A549 (cell line): ENCODE results near the gene GAS2L2. TPM values are rescaled to one million over a fixed set of nuclear protein-coding genes. Genes with fewer than 3 reads are reported as not detected.
A peak's percentile ranks its signal among the peaks of the same experiment; 100 is the strongest.

Experiments used
- ATAC-seq, 2 experiments: fragments of 200-7000 bp in 1 of 2; fragments of >200 bp in 1 of 2; cut with Nextera tagmentation in 1 of 2; cut with Tn5 transposase in 1 of 2; 3 replicates each; pipeline versions ENCODE4 v1.8.0 to v1.9.1; 2018 to 2020; ENCODE audit warnings: mild to moderate bottlenecking in 1 of 2, moderate library complexity in 1 of 2
- CTCF ChIA-PET: fragments of 300-600 bp; sonication (Branson Sonifier 250); formaldehyde crosslinking; extraction: SDS; loops from one replicate; lab custom pipeline; 2021; ENCODE audit warnings: antibody characterized with exemption, inconsistent platforms; lab: Yijun Ruan, JAX
- POLR2A ChIA-PET: fragments of 350-600 bp; formaldehyde crosslinking; extraction: SDS; loops from one replicate; lab custom pipeline; 2021; ENCODE audit warnings: antibody characterized with exemption, inconsistent platforms; lab: Yijun Ruan, JAX
- DNase-seq, 2 experiments: peaks; one replicate each; pipeline versions ENCODE4 v3.0.0 to v3.0.0-alpha.2; 2011 to 2016; ENCODE audit warnings: low read depth in 1 of 2, low spot score in 1 of 2
- FAIRE-seq: peaks from 2 replicates; lab custom pipeline; 2011; peaks lifted over from hg19 to GRCh38; lab: Jason Lieb, UNC
- H3K27ac ChIP-seq, 2 experiments: fragments of >200 bp; sonication (Bioruptor Twin); formaldehyde crosslinking; 3 replicates each; pipeline ENCODE4 v1.5.1; 2016 to 2017
- H3K4me1 ChIP-seq: fragments of >200 bp; sonication (Bioruptor Twin); formaldehyde crosslinking; 3 replicates; pipeline ENCODE4 v1.6.1; 2016
- H3K4me2 ChIP-seq: fragments of >200 bp; sonication (Bioruptor Twin); formaldehyde crosslinking; 3 replicates; pipeline ENCODE4 v1.6.1; 2016
- H3K4me3 ChIP-seq: fragments of >200 bp; sonication (Bioruptor Twin); formaldehyde crosslinking; 3 replicates; pipeline ENCODE4 v1.5.1; 2016
- H3K9me3 ChIP-seq: fragments of >200 bp; sonication (Bioruptor Twin); formaldehyde crosslinking; 3 replicates; pipeline ENCODE4 v1.6.1; 2016
- CEBPB ChIP-seq, 2 experiments: fragments of >200 bp in 1 of 2; sonication (Bioruptor Twin) in 1 of 2; formaldehyde crosslinking in 1 of 2; IDR thresholded peaks; 2 replicates each; pipeline ENCODE4 v1.6.1; 2012 to 2016
- CHD4 ChIP-seq: fragments of 200-600 bp; sonication (generic); IDR thresholded peaks from 2 replicates; pipeline ENCODE4 v1.6.1; 2016; ENCODE audit warnings: antibody characterized with exemption, mild to moderate bottlenecking, borderline replicate concordance
- EHF ChIP-seq: fragments of 250-450 bp; sonication (Bioruptor Pico); IDR thresholded peaks from 2 replicates; pipeline ENCODE4 v1.5.0; 2020; ENCODE audit warnings: mild to moderate bottlenecking
- FOSL2 ChIP-seq, 2 experiments: fragments of 450-650 bp in 1 of 2; fragments of >200 bp in 1 of 2; sonication (Bioruptor Twin) in 1 of 2; formaldehyde crosslinking; IDR thresholded peaks; 2 replicates each; pipeline versions ENCODE4 v1.5.0 to v1.6.1; 2016 to 2020; ENCODE audit warnings: mild to moderate bottlenecking in 1 of 2, moderate library complexity in 1 of 2
- HDAC2 ChIP-seq: fragments of 200-600 bp; sonication (generic); IDR thresholded peaks from 2 replicates; pipeline ENCODE4 v1.6.1; 2016
- HOXA7 ChIP-seq: fragments of 250-450 bp; sonication (Bioruptor Pico); IDR thresholded peaks from 2 replicates; pipeline ENCODE4 v1.5.0; 2020; ENCODE audit warnings: mild to moderate bottlenecking, moderate library complexity
- JUN ChIP-seq, 2 experiments: fragments of >200 bp; sonication (Bioruptor Twin); formaldehyde crosslinking; IDR thresholded peaks; 2 replicates in 1 of 2; 3 replicates in 1 of 2; pipeline ENCODE4 v1.6.1; 2016 to 2017
- JUNB ChIP-seq: fragments of >200 bp; sonication (Bioruptor Twin); formaldehyde crosslinking; IDR thresholded peaks from 2 replicates; pipeline ENCODE4 v1.6.1; 2016
- KDM1A ChIP-seq: fragments of 200-600 bp; sonication (generic); IDR thresholded peaks from 2 replicates; pipeline ENCODE4 v1.6.1; 2016; ENCODE audit warnings: low read depth, mild to moderate bottlenecking
- KDM5A ChIP-seq: fragments of 200-600 bp; sonication (generic); IDR thresholded peaks from 2 replicates; pipeline ENCODE4 v1.6.1; 2016; ENCODE audit warnings: antibody characterized with exemption, mild to moderate bottlenecking
- MAFK ChIP-seq: fragments of 450-650 bp; IDR thresholded peaks from 2 replicates; pipeline ENCODE4 v1.6.1; 2014; ENCODE audit not compliant: partially characterized antibody
- MAZ ChIP-seq: fragments of 150-350 bp; IDR thresholded peaks from 2 replicates; pipeline ENCODE4 v1.6.1; 2014; ENCODE audit warnings: antibody characterized with exemption, low read depth, low read length, borderline replicate concordance
- NFE2L2 ChIP-seq: fragments of 150-350 bp; conservative IDR thresholded peaks from 2 replicates; pipeline ENCODE4 v1.6.1; 2014; ENCODE audit warnings: low read length
- NPAS2 ChIP-seq: fragments of 250-450 bp; sonication (Bioruptor Pico); IDR thresholded peaks from 2 replicates; pipeline ENCODE4 v1.8.0; 2022; ENCODE audit warnings: mild to moderate bottlenecking, moderate library complexity, borderline replicate concordance
- NR3C1 ChIP-seq: fragments of >200 bp; sonication (Bioruptor Twin); formaldehyde crosslinking; IDR thresholded peaks from 3 replicates; pipeline ENCODE4 v1.6.1; 2017
- POLR2A ChIP-seq: IDR thresholded peaks from 2 replicates; pipeline ENCODE4 v1.6.1; 2012; ENCODE audit warnings: mild to moderate bottlenecking, low read length
- POLR2AphosphoS2 ChIP-seq: conservative IDR thresholded peaks from 2 replicates; pipeline ENCODE4 v1.6.1; 2012; ENCODE audit warnings: low read length, improper control_type of control experiment, inconsistent platforms
- RAD21 ChIP-seq, 2 experiments: fragments of >200 bp in 1 of 2; sonication (Bioruptor Twin) in 1 of 2; formaldehyde crosslinking in 1 of 2; IDR thresholded peaks in 1 of 2; conservative IDR thresholded peaks in 1 of 2; 2 replicates in 1 of 2; 3 replicates in 1 of 2; pipeline ENCODE4 v1.6.1; 2012 to 2018; ENCODE audit warnings: inconsistent platforms in 1 of 2
- RARB ChIP-seq: fragments of 250-450 bp; sonication (Bioruptor Pico); IDR thresholded peaks from 2 replicates; pipeline ENCODE4 v1.8.0; 2021; ENCODE audit warnings: mild to moderate bottlenecking, moderate library complexity
- RNF2 ChIP-seq: fragments of 200-600 bp; sonication (generic); IDR thresholded peaks from 2 replicates; pipeline ENCODE4 v1.6.1; 2016; ENCODE audit warnings: low read depth, mild to moderate bottlenecking, antibody characterized with exemption, moderate library complexity, borderline replicate concordance
- SREBF2 ChIP-seq: fragments of 450-650 bp; IDR thresholded peaks from 2 replicates; pipeline ENCODE4 v1.6.1; 2014; ENCODE audit warnings: mild to moderate bottlenecking, moderate library complexity
- TFCP2L1 ChIP-seq: fragments of 250-450 bp; sonication (Bioruptor Pico); IDR thresholded peaks from 2 replicates; pipeline ENCODE4 v1.5.0; 2021; ENCODE audit warnings: mild to moderate bottlenecking
- TP53 ChIP-seq: fragments of 250-450 bp; sonication (Bioruptor Pico); IDR thresholded peaks from 2 replicates; pipeline ENCODE4 v1.5.0; 2021; ENCODE audit warnings: mild to moderate bottlenecking, moderate library complexity
- ZFP36 ChIP-seq: fragments of 450-650 bp; IDR thresholded peaks from 2 replicates; pipeline ENCODE4 v1.6.1; 2014; ENCODE audit warnings: borderline replicate concordance; ENCODE audit not compliant: partially characterized antibody
- WGBS: methylation state at CpG from one replicate; pipeline ENCODE4 v1.1.6; 2017; ENCODE audit errors: missing lambda C conversion rate; 5-methylcytosine and 5-hydroxymethylcytosine counted together
- polyA plus RNA-seq, 4 experiments: library from polyadenylated mRNA; depleted of rRNA in 3 of 4; stranded (reverse); fragments of >200 nt; fragmentation: RNase III in 1 of 4; extraction: RNeasy Plus Mini Kit Qiagen cat#74134 plus additional on column Dnase treatment in 1 of 4; gene quantifications; 2 replicates in 3 of 4; 3 replicates in 1 of 4; pipeline ENCODE4 v1.2.3, GENCODE V29; 2011 to 2017
- TF ChIP-seq, protein P1 (sequence below): fragments of >200 bp; sonication (Bioruptor Twin); formaldehyde crosslinking; IDR thresholded peaks from 2 replicates; pipeline ENCODE4 v1.6.1; 2016
- TF ChIP-seq, protein P2 (sequence below): fragments of 250-450 bp; sonication (Bioruptor Pico); IDR thresholded peaks from 2 replicates; pipeline ENCODE4 v1.5.0; 2021; ENCODE audit warnings: mild to moderate bottlenecking, moderate library complexity, borderline replicate concordance
- TF ChIP-seq, protein P3 (sequence below): fragments of >200 bp; sonication (Bioruptor Twin); formaldehyde crosslinking; IDR thresholded peaks from 3 replicates; pipeline ENCODE4 v1.5.1; 2016
- TF ChIP-seq, protein P4 (sequence below): IDR thresholded peaks from 2 replicates; pipeline ENCODE4 v1.6.1; 2012

Gene GAS2L2
- polyA plus RNA-seq, 2 of the 4 experiments (the other 2 are of a cell fraction) = 0.06 to 0.15 TPM

DNA sequence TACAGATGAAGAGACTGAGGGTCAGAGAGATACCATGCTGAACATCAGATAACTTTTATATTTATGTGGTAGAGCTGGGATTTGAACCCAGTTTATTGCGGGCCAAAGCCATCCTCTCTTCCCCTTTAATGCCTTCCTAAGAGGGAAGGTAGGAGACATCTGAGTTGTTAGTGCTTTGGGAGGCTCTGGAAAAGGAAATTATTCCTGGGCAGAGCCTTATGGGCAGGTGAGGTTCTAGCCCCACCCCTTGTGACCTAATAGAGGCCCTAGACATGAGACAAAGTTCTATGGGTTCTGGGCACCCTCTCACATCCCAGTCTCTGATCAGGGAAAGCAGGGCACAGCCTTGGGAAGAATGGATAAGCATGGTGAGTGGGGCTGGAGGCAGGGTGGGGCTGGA, 7.5 kb upstream of the GAS2L2 start, which contains the start of gene C17orf50:
Gene C17orf50, plus strand, starts transcription at position 301 of the 400 bp plus-strand sequence. Its CDS starts 55 bp downstream, at position 356.
- no peak for TF ChIP-seq EHF (CRISPR knock-in tag)
- no peaks in the 10 kb centered on the region for H3K4me1 ChIP-seq
- no peak within 1 kb of the TSS for H3K27ac ChIP-seq
- WGBS = 44% methylated on average over 1 of the region's 1 CpG
- ChIA-PET CTCF (interaction anchor here (1.3 to 43.9 kb wide), 6 partner anchors 5 to 222 kb away, joined by 3 to 2039 read pairs (median 561); partner anchors contain the start of genes C17orf50, GAS2L2, MMP28 and TAF15), POLR2A (interaction anchor here (0.6 to 2.1 kb wide), 2 partner anchors 11 to 48 kb away, joined by 4 to 9 read pairs; partner anchors contain the start of gene TAF15)
- DNase-seq (no peak), FAIRE-seq (no peak), ATAC-seq (no peak)
- no peak within 1 kb of the TSS for H3K4me2 ChIP-seq
- no peaks in the 10 kb centered on the region for H3K9me3 ChIP-seq
- H3K4me3 ChIP-seq = no peak within 1 kb of the TSS

DNA sequence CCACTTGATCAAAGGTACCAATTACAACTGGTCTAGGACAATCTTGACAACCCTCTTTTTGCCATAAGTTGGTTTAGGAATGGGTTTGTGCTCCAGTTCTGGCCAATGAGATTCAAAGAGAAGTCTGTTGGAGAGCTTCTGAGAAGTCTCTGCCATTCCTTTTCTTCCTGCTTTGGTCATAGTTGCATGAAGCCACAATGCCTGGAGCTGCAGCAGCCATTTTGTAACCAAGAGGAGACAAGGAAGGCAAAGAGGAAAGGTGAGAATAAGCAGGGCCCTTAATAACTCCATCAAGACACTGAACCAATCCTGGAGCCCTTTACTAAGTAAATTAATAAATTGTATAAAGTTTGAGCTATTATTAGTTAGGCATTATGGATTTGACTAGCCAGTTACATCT, 4.2 kb upstream of the GAS2L2 start:
- no peak for FAIRE-seq
- H3K4me3 ChIP-seq = no peak overlapping the region
- ChIA-PET POLR2A (interaction anchor here (1.0 kb wide), 1 partner anchor 52 kb away, joined by 7 read pairs; the partner anchor contains the start of gene TAF15), CTCF (interaction anchor here (1.0 to 43.9 kb wide), 4 partner anchors 2 to 144 kb away, joined by 5 to 2039 read pairs (median 1116); partner anchors contain the start of genes C17orf50, GAS2L2, MMP28 and TAF15)
- TF ChIP-seq TFCP2L1 (CRISPR knock-in tag) (no peak), EHF (CRISPR knock-in tag) (no peak), MAFK (no peak), CHD4 (no peak), RAD21 (conservative IDR thresholded peaks at IDR 0.05 in 1 of 2, IDR thresholded peaks at IDR 0.05 in 1 of 2) (no peak), SREBF2 (no peak), JUN (IDR thresholded peaks at IDR 0.05) (no peak), POLR2A (no peak), MAZ (no peak), ZFP36 (no peak), KDM1A (no peak), NR3C1 (no peak), HOXA7 (no peak), FOSL2 (IDR thresholded peaks at IDR 0.05) (no peak), FOSL2 (CRISPR knock-in tag; IDR thresholded peaks at IDR 0.05) (no peak), RARB (CRISPR knock-in tag) (no peak), POLR2AphosphoS2 (no peak)
- TF ChIP-seq, protein P1, sequence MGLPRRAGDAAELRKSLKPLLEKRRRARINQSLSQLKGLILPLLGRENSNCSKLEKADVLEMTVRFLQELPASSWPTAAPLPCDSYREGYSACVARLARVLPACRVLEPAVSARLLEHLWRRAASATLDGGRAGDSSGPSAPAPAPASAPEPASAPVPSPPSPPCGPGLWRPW = no peak
- TF ChIP-seq, protein P2, sequence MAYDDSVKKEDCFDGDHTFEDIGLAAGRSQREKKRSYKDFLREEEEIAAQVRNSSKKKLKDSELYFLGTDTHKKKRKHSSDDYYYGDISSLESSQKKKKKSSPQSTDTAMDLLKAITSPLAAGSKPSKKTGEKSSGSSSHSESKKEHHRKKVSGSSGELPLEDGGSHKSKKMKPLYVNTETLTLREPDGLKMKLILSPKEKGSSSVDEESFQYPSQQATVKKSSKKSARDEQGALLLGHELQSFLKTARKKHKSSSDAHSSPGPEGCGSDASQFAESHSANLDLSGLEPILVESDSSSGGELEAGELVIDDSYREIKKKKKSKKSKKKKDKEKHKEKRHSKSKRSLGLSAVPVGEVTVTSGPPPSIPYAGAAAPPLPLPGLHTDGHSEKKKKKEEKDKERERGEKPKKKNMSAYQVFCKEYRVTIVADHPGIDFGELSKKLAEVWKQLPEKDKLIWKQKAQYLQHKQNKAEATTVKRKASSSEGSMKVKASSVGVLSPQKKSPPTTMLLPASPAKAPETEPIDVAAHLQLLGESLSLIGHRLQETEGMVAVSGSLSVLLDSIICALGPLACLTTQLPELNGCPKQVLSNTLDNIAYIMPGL (CRISPR knock-in tag) = no peak
- TF ChIP-seq, protein P3, sequence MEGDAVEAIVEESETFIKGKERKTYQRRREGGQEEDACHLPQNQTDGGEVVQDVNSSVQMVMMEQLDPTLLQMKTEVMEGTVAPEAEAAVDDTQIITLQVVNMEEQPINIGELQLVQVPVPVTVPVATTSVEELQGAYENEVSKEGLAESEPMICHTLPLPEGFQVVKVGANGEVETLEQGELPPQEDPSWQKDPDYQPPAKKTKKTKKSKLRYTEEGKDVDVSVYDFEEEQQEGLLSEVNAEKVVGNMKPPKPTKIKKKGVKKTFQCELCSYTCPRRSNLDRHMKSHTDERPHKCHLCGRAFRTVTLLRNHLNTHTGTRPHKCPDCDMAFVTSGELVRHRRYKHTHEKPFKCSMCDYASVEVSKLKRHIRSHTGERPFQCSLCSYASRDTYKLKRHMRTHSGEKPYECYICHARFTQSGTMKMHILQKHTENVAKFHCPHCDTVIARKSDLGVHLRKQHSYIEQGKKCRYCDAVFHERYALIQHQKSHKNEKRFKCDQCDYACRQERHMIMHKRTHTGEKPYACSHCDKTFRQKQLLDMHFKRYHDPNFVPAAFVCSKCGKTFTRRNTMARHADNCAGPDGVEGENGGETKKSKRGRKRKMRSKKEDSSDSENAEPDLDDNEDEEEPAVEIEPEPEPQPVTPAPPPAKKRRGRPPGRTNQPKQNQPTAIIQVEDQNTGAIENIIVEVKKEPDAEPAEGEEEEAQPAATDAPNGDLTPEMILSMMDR = no peak
- DNase-seq = no peak
- H3K27ac ChIP-seq = no peak overlapping the region
- no peaks in the 10 kb centered on the region for H3K4me1 ChIP-seq
- ATAC-seq = no peak
- H3K9me3 ChIP-seq = no peaks in the 10 kb centered on the region
- H3K4me2 ChIP-seq = no peak overlapping the region

DNA sequence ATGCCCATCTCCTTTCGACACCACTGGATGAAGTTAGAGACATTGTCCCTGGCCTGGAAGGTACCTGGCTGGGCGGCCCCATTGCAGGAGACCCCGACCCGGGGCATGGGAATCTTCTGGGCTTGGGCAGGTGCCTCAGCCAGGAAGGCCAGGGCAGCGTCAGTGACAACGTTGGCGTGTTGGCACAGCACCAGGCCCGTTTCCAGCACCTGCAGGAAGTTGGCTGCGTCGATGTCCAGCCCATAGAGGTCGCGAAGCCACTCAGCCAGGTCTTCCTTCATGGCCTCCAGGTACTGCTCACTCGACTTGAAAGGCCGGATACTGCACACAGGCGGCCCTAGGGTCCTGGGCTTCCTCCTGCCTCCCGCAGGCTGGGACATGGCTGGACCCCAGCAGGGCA, 568 bp downstream of the GAS2L2 start:
- ChIA-PET POLR2A (no interaction called here), CTCF (interaction anchor here (9.8 to 43.9 kb wide), 4 partner anchors 20 to 137 kb away, joined by 324 to 2039 read pairs (median 746); partner anchors contain the start of genes C17orf50, MMP28, RASL10B and TAF15)
- no peaks in the 10 kb centered on the region for H3K9me3 ChIP-seq
- no peak overlapping the region for H3K4me3 ChIP-seq
- FAIRE-seq = no peak
- 42% methylated on average over 11 of the region's 16 CpGs for WGBS
- H3K27ac ChIP-seq = no peak overlapping the region
- H3K4me2 ChIP-seq = no peak overlapping the region
- H3K4me1 ChIP-seq = peaks cover 12% of the 10 kb centered on the region; the same call in 2 of the 3 replicates
- no peak for DNase-seq
- peak in 1 of 2 experiments; percentile 5; a peak in 1 of 6 replicates for ATAC-seq
- no peak for TF ChIP-seq NPAS2 (CRISPR knock-in tag)
- no peak for TF ChIP-seq TP53
- no peak for TF ChIP-seq RAD21 (conservative IDR thresholded peaks at IDR 0.05 in 1 of 2, IDR thresholded peaks at IDR 0.05 in 1 of 2)
- no peak for TF ChIP-seq CEBPB (IDR thresholded peaks at IDR 0.05)
- no peak for TF ChIP-seq KDM5A
- TF ChIP-seq JUNB = no peak
- TF ChIP-seq POLR2AphosphoS2 = no peak
- TF ChIP-seq CHD4 = no peak
- no peak for TF ChIP-seq RNF2
- no peak for TF ChIP-seq HDAC2
- TF ChIP-seq, protein P4, sequence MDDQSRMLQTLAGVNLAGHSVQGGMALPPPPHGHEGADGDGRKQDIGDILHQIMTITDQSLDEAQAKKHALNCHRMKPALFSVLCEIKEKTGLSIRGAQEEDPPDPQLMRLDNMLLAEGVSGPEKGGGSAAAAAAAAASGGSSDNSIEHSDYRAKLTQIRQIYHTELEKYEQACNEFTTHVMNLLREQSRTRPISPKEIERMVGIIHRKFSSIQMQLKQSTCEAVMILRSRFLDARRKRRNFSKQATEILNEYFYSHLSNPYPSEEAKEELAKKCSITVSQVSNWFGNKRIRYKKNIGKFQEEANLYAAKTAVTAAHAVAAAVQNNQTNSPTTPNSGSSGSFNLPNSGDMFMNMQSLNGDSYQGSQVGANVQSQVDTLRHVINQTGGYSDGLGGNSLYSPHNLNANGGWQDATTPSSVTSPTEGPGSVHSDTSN = no peak
- TF ChIP-seq EHF (CRISPR knock-in tag) = no peak
- TF ChIP-seq NFE2L2 = no peak
- no peak for TF ChIP-seq SREBF2
- TF ChIP-seq, protein P1 = no peak
